Body of pancreas (tissue), 4 donors: Measurements from ENCODE around the gene ERICH3.

ENCODE experiments used
- CTCF ChIP-seq, 7 experiments: fragments of 450-650 bp in 4 of 7; fragments of 200-600 bp in 3 of 7; sonication (generic) in 3 of 7; IDR thresholded peaks; one replicate each; pipeline ENCODE4 v1.5.1; 2016 to 2019; ENCODE audit warnings: antibody characterized with exemption in 7 of 7
- POLR2A ChIP-seq, 3 donors: fragments of 450-650 bp; IDR thresholded peaks; one replicate each; pipeline ENCODE4 v1.6.1; 2016; ENCODE audit warnings: antibody characterized with exemption in 3 of 3, mild to moderate bottlenecking in 2 of 3

- TF ChIP-seq CTCF (IDR thresholded peaks at IDR 0.05) (no peak), POLR2A (IDR thresholded peaks at IDR 0.05) (no peak)
Observed at GRCh38 chr1:74699331-74699730, 25.7 kb upstream of the ERICH3 start.
